T-helper 17 cell (primary cell): ENCODE measurements around the gene HMX3. TPM values are rescaled to one million over a fixed set of nuclear protein-coding genes. Genes with fewer than 3 reads are reported as not detected.
A peak's percentile ranks its signal among the peaks of the same experiment; 100 is the strongest.

ENCODE experiments used
- ATAC-seq: fragments of 150-1000 bp; cut with Tn5 transposase; 2 replicates; pipeline ENCODE4 v1.10.0; 2021; ENCODE audit warnings: mild to moderate bottlenecking, moderate library complexity
- DNase-seq, 3 donors: peaks; one replicate each; pipeline versions ENCODE4 v3.0.0 to v3.0.0-alpha.2; 2020 to 2021
- H3K9me3 ChIP-seq: one replicate; pipeline ENCODE4 v1.7.0; 2013; ENCODE audit warnings: low read length, mild to moderate bottlenecking; ENCODE audit not compliant: control insufficient read depth, poor library complexity, severe bottlenecking
- H3K27ac Mint-ChIP-seq: one replicate; pipeline ENCODE4 v1.8.0; 2022; ENCODE audit warnings: mild to moderate bottlenecking, moderate library complexity, mixed read lengths
- H3K27me3 Mint-ChIP-seq: one replicate; pipeline ENCODE4 v1.8.0; 2022; ENCODE audit warnings: mixed read lengths
- H3K36me3 Mint-ChIP-seq: one replicate; pipeline ENCODE4 v1.8.0; 2022; ENCODE audit warnings: low read depth, mixed read lengths
- H3K4me1 Mint-ChIP-seq: one replicate; pipeline ENCODE4 v1.8.0; 2022; ENCODE audit warnings: mild to moderate bottlenecking, mixed read lengths
- H3K4me3 Mint-ChIP-seq: one replicate; pipeline ENCODE4 v1.8.0; 2022; ENCODE audit warnings: mild to moderate bottlenecking, moderate library complexity, mixed read lengths
- total RNA-seq, 4 donors: library from RNA in 2 of 4; stranded (reverse) in 2 of 4; gene quantifications; one replicate each; pipeline ENCODE4 v1.2.3 and lab custom pipeline; 2022 to 2026

Gene HMX3
- total RNA-seq, 2 donors from 2014 or later: 0.39 TPM; not detected in 1

DNA sequence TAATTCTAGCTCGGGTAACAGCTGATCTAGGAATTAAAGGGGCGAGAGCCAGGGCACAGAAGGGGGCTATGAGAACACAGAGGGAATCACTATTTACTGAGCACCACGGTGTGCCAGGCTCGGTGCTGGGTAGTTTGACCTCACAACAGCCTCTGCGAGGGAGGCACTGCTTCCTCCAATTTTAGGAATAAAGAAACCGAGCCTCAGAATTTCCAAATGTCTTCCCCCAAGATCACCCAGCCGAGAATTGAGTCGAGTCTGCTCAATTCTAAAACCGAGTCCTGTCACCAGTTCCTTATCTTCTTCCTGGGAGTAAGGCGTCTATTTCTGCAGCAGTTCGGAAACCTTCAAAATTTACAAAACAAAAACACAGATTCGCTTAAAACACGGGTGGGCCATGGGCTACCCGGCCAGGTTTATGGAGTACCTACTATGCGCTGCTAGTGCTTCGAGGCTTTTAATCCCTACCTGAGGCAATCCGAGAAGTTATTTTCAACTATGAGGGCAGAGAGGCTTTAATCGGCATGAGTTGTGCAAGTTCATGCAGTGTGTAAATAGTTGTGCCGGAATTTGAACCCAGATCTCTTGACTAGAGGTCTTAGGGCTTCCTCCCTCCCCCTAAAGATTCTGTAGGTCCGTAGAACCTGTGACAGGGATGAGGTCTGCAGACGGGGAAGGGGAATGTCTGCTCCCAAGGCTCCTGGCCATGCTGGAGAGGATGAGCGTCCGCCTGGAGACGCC lies 11.3 kb downstream of the HMX3 start:
- ATAC-seq (no peak), DNase-seq (no peak)
- Mint-ChIP-seq H3K27ac (peak overlapping the region; percentile 65), H3K36me3 (peaks cover 7% of the 10 kb centered on the region), H3K27me3 (peaks cover 64% of the 10 kb centered on the region), H3K4me3 (peak overlapping the region; percentile 69), H3K4me1 (peaks cover 37% of the 10 kb centered on the region)
- no peaks in the 10 kb centered on the region for H3K9me3 ChIP-seq

DNA sequence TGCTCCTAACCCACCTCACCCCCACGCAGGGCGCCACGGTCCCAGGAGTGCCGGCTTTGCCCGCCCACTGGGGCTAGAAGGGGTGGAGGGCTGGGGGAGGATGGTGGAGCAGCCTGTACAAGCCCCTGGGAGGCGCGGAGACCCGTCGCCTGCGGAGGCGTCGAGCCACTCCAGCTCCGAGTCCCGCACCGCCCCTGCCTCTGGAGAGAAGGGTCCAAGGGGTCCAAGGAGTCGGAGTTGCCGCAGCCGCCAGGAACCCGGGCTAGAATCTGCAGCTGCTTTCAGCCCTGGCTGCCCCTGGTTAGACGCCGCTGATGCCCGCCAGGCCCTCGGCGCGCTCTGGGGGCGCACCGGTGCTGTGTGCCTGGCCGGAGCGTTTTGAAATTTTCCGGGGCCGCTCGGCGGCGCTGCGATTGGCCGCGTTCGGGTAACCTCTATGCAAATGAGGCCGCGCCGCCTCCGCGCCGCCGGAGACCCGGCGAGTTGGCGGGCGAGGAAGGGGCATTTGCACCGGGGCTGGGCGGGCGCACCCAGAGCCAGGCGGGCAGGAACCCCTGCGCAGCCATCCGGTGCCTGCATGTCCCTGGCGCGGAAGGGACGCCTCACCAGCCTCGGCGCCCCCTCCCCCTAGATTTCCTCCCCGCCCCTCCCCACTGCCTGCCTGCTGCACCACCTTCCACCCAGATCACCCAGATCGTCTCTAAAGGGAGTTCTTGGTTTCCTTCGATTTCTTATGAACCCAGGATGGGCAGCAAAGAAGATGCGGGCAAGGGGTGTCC lies 12.1 kb downstream of the HMX3 start, which contains the start of gene HMX2:
Gene HMX2, plus strand, starts transcription at position 502 of the 779 bp plus-strand sequence. Its CDS starts 243 bp downstream, at position 745.
- ATAC-seq: peak; percentile 45

DNA sequence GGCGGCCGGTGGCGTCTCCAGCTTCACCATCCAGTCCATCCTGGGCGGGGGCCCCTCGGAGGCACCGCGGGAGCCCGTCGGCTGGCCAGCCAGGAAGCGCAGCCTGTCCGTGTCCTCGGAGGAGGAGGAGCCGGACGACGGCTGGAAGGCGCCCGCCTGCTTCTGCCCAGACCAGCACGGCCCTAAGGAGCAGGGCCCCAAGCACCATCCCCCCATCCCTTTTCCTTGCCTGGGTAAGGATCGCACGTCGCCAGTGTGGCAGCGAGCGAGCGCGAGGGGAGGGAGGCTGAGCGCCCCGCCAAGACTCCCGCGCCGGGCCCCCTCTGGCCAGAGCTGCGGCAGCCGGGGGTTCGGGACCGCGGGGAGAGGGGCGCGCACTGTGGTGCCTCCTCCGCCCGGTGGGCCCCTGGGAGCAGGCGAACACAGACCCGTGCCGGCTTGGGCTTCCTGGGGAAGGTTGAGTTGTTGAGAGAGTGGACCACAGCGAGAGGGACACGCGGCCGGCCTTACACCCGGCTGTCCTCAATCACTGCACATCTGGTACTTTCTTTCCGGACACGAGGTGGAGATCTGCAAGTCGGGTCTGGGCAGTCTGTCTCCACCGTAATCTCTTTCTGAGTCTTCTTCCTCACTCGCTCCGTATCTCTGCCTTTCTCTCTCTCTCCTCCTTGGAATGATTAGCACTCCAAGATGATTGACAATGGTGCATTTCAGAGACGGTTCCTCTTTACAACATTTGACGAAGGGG lies 12.8 kb downstream of the HMX3 start:
- ATAC-seq (no peak), DNase-seq (no peak)
- Mint-ChIP-seq H3K27me3 (peaks cover 52% of the 10 kb centered on the region), H3K4me1 (peaks cover 31% of the 10 kb centered on the region), H3K27ac (no peak overlapping the region), H3K4me3 (peak overlapping the region; percentile 80), H3K36me3 (peaks cover 7% of the 10 kb centered on the region)
- no peaks in the 10 kb centered on the region for H3K9me3 ChIP-seq

More for the DNA sequence above, 12.1 kb downstream of the HMX3 start, which contains the start of gene HMX2:
- no peaks in the 10 kb centered on the region for H3K9me3 ChIP-seq
- Mint-ChIP-seq H3K36me3 (peaks cover 7% of the 10 kb centered on the region), H3K4me3 (peak within 1 kb of the TSS; percentile 80), H3K27ac (peak within 1 kb of the TSS; percentile 65), H3K27me3 (peaks cover 60% of the 10 kb centered on the region), H3K4me1 (peaks cover 34% of the 10 kb centered on the region)
- DNase-seq: peak in 1 of 3 donors; percentile 24

DNA sequence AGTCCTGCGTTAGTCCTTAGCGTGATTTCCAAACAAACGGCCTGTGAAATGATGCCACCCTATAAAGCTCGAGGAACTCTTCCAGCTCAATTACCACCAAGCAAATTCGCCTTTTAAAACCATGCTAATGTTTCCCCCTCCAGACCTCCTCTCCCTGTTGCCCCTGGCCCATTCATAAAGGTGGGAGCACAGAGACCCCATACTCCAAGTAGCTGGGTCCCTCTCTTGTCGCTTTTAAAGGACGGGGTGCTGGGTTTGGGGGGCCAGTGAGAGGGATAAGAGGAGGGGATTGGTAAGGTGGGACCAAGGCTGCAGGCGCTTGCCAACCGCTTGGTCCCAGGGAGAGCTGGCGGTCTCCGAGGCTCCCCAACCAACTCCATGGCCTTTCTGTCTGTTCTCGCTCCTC lies 13.4 kb downstream of the HMX3 start:
- Mint-ChIP-seq H3K27me3 (peaks cover 46% of the 10 kb centered on the region), H3K27ac (no peak overlapping the region), H3K36me3 (peaks cover 9% of the 10 kb centered on the region), H3K4me1 (peaks cover 37% of the 10 kb centered on the region), H3K4me3 (peak overlapping the region; percentile 80)
- ATAC-seq: no peak
- H3K9me3 ChIP-seq: no peaks in the 10 kb centered on the region
- DNase-seq: no peak

DNA sequence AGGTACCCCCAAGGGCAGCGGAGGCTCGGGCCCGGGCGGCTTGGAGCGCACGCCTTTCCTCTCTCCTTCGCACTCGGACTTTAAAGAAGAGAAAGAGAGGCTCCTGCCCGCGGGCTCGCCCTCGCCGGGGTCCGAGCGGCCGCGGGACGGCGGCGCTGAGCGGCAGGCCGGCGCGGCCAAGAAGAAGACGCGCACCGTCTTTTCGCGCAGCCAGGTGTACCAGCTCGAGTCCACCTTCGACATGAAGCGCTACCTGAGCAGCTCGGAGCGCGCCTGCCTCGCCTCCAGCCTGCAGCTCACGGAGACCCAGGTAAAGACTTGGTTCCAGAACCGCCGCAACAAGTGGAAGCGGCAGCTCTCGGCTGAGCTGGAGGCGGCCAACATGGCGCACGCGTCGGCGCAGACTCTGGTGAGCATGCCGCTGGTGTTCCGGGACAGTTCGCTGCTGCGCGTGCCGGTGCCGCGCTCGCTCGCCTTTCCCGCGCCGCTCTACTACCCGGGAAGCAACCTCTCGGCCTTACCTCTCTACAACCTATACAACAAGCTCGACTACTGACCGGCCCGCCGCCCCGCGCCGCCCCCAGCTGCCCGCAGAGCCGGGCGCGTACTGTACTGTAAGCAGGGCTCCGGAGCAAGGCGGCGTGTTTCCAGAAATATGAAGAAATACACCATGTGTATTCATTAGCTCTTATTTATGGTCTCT lies 13.9 kb downstream of the HMX3 start:
- Mint-ChIP-seq H3K27ac (no peak overlapping the region), H3K4me3 (peak overlapping the region; percentile 80), H3K27me3 (peaks cover 41% of the 10 kb centered on the region), H3K36me3 (peaks cover 11% of the 10 kb centered on the region), H3K4me1 (peaks cover 36% of the 10 kb centered on the region)
- ATAC-seq: no peak
- peak in 1 of 3 donors; percentile 37 for DNase-seq
- H3K9me3 ChIP-seq: no peaks in the 10 kb centered on the region

DNA sequence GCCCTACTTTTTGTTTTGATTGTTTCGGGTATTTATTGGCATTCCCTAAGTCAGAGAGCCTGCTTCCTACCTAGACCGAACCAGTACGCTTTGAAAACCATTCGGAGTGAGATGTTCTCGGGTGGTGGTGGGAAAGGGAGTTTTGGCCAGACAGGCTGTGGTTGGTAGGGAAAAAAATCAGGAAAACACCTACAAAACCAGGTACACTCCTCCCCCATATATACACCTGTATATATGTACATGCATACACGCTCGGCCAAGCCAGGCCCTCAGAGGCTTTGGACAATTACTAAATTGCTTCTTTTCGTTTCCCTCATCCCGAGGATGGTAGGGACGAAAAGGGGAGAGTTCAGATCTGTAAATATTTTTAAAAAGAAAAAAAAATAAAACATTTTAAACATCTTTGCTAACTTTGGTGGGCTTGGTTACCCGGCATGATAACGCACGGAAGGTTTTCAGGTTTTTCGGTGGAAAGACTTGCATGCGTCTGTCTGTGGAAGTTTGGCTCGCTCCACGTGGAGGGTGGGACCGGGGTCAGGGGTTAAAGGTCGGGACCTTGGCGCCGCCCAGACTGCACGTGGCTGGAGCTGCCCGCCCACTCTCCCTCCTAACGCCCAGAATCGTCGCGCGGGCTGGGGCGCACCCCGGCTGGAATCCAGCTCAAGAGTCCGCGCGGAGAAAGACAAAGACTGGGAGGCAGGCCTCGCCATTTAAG lies 14.7 kb downstream of the HMX3 start:
- H3K36me3 Mint-ChIP-seq: peaks cover 8% of the 10 kb centered on the region
- peaks cover 35% of the 10 kb centered on the region for H3K4me1 Mint-ChIP-seq
- H3K9me3 ChIP-seq: no peaks in the 10 kb centered on the region
- DNase-seq: no peak
- no peak for ATAC-seq
- peak overlapping the region; percentile 80 for H3K4me3 Mint-ChIP-seq
- peaks cover 34% of the 10 kb centered on the region for H3K27me3 Mint-ChIP-seq
- no peak overlapping the region for H3K27ac Mint-ChIP-seq

DNA sequence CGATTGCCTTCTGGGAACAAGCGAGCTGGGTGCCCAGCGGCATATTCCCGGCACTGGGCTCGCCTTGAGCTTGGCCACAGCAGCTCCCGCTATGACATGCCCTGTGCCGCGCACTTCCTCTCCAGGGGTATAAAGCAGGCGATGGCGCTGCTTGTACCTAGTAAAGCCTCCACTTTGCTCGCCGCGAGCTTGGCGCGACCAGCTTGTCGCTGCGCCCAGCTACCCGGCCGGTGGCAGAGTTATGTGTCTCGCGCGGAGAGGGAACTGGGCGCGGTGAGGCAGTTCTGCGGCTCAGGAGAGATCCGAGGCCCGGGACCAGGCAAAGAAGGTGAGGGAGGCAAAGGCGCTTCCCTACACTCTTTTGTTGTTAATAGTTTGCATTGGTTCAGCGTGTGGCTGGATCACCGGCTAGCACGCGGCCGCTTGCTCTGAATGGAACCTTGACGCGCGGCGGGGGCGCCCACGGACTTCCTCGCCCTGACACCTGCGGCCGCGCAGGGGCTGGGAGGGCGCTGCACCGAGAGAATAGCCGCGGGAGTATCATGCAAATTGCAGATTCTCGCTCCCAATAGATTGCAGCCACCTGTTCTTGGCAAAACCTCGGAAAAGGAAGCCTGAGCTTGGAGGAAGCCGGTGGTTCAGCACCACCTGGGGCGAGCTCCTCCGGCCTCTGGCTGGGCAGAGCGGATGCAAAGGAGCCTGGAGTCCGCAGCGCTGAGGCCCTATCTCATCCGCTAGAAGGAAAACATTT lies 15.4 kb downstream of the HMX3 start:
- Mint-ChIP-seq H3K36me3 (peaks cover 10% of the 10 kb centered on the region), H3K4me1 (peaks cover 34% of the 10 kb centered on the region), H3K27me3 (peaks cover 27% of the 10 kb centered on the region), H3K4me3 (peak overlapping the region; percentile 80), H3K27ac (no peak overlapping the region)
- no peak for ATAC-seq
- no peaks in the 10 kb centered on the region for H3K9me3 ChIP-seq
- DNase-seq: no peak

DNA sequence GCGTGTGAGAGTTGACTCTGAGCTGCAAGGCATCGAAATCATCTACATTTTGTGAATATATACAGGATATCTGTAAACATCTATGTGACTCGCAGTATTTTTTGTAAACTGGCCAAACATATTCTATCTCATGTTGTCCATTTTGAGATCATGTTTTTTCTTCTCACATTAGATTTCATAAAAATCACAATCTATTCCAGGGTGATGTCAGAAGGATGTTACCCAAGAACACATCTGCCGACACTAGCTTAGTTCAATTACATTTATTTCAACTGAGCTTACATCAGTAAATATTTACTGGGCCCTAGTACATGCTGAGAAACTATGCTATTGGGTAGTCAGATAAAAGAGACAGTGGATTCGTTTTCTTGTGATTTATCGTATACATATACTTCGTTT lies 16.0 kb downstream of the HMX3 start:
- H3K4me1 Mint-ChIP-seq: peaks cover 37% of the 10 kb centered on the region
- no peak overlapping the region for H3K27ac Mint-ChIP-seq
- DNase-seq: no peak

DNA sequence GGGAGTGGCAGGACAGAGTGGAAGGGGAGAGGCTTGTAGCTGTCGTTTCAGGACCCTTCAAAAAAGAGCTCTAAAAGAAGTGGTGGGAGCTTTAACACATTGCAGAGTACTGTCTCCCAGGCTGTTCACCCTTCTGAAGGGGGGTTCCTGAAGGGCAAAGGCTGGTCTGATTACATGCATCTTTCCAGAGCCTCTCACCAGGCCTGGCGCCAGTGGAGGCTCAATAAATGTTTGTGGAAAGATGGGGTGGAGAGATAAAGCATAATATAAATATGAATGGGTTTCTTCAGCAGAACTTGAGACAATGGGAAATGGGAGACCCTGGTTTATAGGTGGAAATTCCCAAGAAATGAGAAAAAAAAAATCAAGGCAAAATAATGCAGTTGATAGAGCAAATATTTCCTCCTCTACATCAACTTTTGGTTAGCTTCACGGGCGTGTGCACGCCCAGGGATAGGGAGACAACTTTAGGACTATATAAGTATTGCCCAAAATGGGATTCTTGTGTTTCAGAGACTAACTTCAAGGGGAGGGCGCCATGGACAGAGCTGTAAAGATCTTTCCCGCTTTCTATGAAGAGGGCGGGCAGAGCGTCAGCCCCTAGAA lies 17.8 kb downstream of the HMX3 start:
- peak overlapping the region; percentile 100 for H3K4me3 Mint-ChIP-seq
- H3K27me3 Mint-ChIP-seq: peaks cover 16% of the 10 kb centered on the region
- H3K4me1 Mint-ChIP-seq: peaks cover 49% of the 10 kb centered on the region
- DNase-seq (no peak), ATAC-seq (no peak)
- peak overlapping the region; percentile 98 for H3K27ac Mint-ChIP-seq
- H3K9me3 ChIP-seq: no peaks in the 10 kb centered on the region
- peaks cover 19% of the 10 kb centered on the region for H3K36me3 Mint-ChIP-seq

More for the DNA sequence above, 16.0 kb downstream of the HMX3 start:
- peaks cover 24% of the 10 kb centered on the region for H3K27me3 Mint-ChIP-seq
- no peaks in the 10 kb centered on the region for H3K9me3 ChIP-seq
- peak overlapping the region; percentile 80 for H3K4me3 Mint-ChIP-seq
- peaks cover 11% of the 10 kb centered on the region for H3K36me3 Mint-ChIP-seq
- ATAC-seq: no peak

DNA sequence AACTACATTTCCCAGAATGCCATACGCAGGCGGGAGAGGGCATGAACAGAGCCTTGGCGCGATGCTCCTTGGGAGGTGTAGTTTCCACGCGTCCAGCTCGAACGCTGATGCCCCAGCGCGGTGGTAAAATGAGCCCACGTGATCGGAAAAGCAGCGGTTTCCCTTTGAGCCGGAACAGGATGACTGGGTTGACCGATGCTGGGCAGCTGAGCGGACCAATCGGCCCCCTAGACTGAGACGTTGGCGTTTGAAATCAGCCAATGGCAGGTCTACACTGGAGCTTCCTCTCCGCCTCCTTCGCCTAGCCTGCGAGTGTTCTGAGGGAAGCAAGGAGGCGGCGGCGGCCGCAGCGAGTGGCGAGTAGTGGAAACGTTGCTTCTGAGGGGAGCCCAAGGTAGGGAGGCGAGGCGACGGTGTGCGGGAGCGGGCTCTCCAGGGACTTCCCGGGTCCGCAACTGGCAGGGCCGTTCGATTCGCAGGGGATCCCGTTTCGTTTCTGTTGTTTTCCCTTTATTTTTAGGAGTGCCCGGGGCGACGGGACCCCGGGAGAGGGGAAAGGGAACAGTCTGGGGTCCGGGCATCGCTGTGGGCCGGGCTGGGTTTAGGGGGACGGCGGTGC lies 18.4 kb downstream of the HMX3 start, which contains the start of gene BUB3:
Gene BUB3, plus strand, starts transcription at position 311 of the 619 bp plus-strand sequence. CDS start 516 bp downstream, outside the sequence.
- H3K4me3 Mint-ChIP-seq: peak within 1 kb of the TSS; percentile 100
- H3K27me3 Mint-ChIP-seq: peaks cover 10% of the 10 kb centered on the region
- ATAC-seq (peak; percentile 92), DNase-seq (peak; percentile 71 to 85 (median 80))
- peaks cover 46% of the 10 kb centered on the region for H3K4me1 Mint-ChIP-seq
- H3K9me3 ChIP-seq: no peaks in the 10 kb centered on the region
- H3K27ac Mint-ChIP-seq: peak within 1 kb of the TSS; percentile 98
- peaks cover 14% of the 10 kb centered on the region for H3K36me3 Mint-ChIP-seq
